Endothelial cell (in vitro differentiated cells): ENCODE data around the gene QPRT. TPM values are rescaled to one million over a fixed set of nuclear protein-coding genes. Genes with fewer than 3 reads are reported as not detected.

Source experiments
- DNase-seq: peaks from one replicate; pipeline ENCODE4 v3.0.0; 2021; ENCODE audit warnings: low spot score
- H3K27ac Mint-ChIP-seq: one replicate; pipeline ENCODE4 v1.8.0; 2021; ENCODE audit warnings: mixed read lengths, inconsistent platforms; ENCODE audit not compliant: unreplicated experiment
- H3K27me3 Mint-ChIP-seq: one replicate; pipeline ENCODE4 v1.8.0; 2021; ENCODE audit warnings: mild to moderate bottlenecking, moderate library complexity, mixed read lengths, inconsistent platforms; ENCODE audit not compliant: unreplicated experiment
- H3K36me3 Mint-ChIP-seq: one replicate; pipeline ENCODE4 v1.8.0; 2021; ENCODE audit warnings: mild to moderate bottlenecking, low read depth, mixed read lengths, inconsistent platforms; ENCODE audit not compliant: unreplicated experiment
- H3K4me1 Mint-ChIP-seq: one replicate; pipeline ENCODE4 v1.8.0; 2021; ENCODE audit warnings: mild to moderate bottlenecking, mixed read lengths, inconsistent platforms; ENCODE audit not compliant: unreplicated experiment
- H3K4me3 Mint-ChIP-seq: one replicate; pipeline ENCODE4 v1.8.0; 2021; ENCODE audit warnings: mild to moderate bottlenecking, mixed read lengths, inconsistent platforms; ENCODE audit not compliant: unreplicated experiment
- H3K9me3 Mint-ChIP-seq: one replicate; pipeline ENCODE4 v1.8.0; 2021; ENCODE audit warnings: mixed read lengths, inconsistent platforms; ENCODE audit not compliant: unreplicated experiment
- CTCF ChIP-seq: fragments of 200-600 bp; sonication (generic); IDR thresholded peaks from one replicate; pipeline ENCODE4 v1.5.0; 2021; ENCODE audit warnings: antibody characterized with exemption; ENCODE audit not compliant: unreplicated experiment
- total RNA-seq: library from RNA; stranded (reverse); fragmentation: NEBNext Ultra II Directional; extraction: Animal tissue kit (Norgen Biotek cat#: 25700); gene quantifications from one replicate; pipeline ENCODE4 v1.2.1, GENCODE V29; 2021; ENCODE audit not compliant: unreplicated experiment

QPRT gene
- total RNA-seq, 1 donor from 2014 or later, result 30.4 TPM

- Mint-ChIP-seq H3K9me3 (no peaks in the 10 kb centered on the region), H3K4me3 (no peak overlapping the region), H3K27me3 (peaks cover 2% of the 10 kb centered on the region), H3K27ac (no peak overlapping the region), H3K4me1 (no peaks in the 10 kb centered on the region), H3K36me3 (no peaks in the 10 kb centered on the region)
- TF ChIP-seq CTCF, result no peak
- DNase-seq, result no peak
Measured at GRCh38 chr16:29643596-29643995, 35.4 kb upstream of the QPRT start.

DNA sequence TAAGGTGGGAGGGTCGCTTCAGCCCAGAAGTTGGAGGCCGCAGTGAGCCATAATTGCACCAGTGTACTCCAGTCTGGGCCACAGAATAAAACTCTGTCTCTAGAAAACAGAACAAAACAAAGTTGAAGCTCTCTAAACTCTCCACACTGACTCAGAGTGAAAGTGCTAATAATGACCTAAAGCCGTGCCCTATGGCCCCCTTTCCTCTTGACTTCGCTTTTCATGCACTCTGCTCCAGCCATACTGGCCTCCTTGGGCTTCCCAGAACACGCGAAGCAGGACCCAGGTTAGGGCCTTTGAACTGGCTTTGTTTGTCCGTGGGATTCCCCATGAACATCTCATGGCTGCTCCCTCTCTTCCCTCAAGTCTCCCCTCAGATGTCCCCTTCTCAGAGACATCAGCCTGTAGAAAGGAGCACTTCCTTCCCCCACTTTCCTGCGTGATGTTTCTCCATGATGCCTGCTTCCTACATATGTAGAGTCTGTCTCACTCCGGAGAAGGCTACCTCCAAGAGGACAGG, 34.6 kb upstream of the QPRT start:
- Mint-ChIP-seq H3K4me1 (no peaks in the 10 kb centered on the region), H3K27me3 (peaks cover 2% of the 10 kb centered on the region), H3K27ac (no peak overlapping the region), H3K4me3 (no peak overlapping the region), H3K36me3 (no peaks in the 10 kb centered on the region), H3K9me3 (no peaks in the 10 kb centered on the region)
- TF ChIP-seq CTCF, result no peak
- no peak for DNase-seq

DNA sequence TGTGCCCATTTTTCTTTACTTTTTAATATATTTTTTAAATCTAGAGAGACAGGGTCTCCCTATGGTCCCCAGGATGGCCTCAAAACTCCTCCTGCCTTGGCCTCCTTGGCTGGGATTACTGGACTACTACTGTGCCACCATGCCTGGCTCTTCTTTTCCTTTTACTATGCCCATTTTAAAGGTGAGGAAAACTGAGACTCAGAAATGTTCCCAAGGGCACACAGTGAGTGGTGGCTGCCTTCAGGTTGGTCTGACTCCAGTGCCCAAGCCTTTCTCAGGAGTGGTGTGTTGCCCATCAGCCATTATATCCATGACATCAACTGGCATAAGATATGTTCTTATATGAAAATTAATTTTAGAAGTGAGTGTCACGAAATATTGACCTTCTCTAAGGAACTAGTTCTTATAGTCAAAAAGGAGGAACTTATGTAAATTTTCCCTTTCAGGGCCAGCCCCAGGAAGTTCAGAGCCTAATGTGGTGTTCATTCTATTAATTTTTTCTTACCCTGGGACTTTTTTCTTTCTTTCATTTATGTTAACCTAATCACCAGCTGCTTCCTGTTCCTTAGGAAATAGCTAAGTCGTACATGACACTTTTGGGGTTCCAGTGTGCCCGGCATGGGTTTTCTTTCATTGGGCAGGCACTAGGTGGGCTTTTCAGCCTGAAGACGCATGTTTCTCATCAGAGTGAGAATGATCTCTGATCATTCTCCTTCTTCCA, 33.8 kb upstream of the QPRT start:
- Mint-ChIP-seq H3K4me1 (peaks cover 5% of the 10 kb centered on the region), H3K9me3 (no peaks in the 10 kb centered on the region), H3K27me3 (peaks cover 2% of the 10 kb centered on the region), H3K36me3 (no peaks in the 10 kb centered on the region), H3K27ac (no peak overlapping the region), H3K4me3 (no peak overlapping the region)
- no peak for TF ChIP-seq CTCF
- DNase-seq, result no peak

- DNase-seq, result no peak
- Mint-ChIP-seq H3K27me3 (peaks cover 2% of the 10 kb centered on the region), H3K27ac (no peak overlapping the region)
Measured at GRCh38 chr16:29645694-29646187, 33.2 kb upstream of the QPRT start.

More at GRCh38 chr16:29645694-29646187, 33.2 kb upstream of the QPRT start:
- H3K4me3 Mint-ChIP-seq, result no peak overlapping the region
- TF ChIP-seq CTCF, result no peak
- H3K9me3 Mint-ChIP-seq, result no peaks in the 10 kb centered on the region
- H3K4me1 Mint-ChIP-seq, result peaks cover 5% of the 10 kb centered on the region
- no peaks in the 10 kb centered on the region for H3K36me3 Mint-ChIP-seq
